CD4-positive, alpha-beta T cell treated with Interleukin-15 for 1 hour (primary cell): Measurements from ENCODE around the gene ALG14.
"Not testable (repeated sequence)": the region's sequence is repeated elsewhere in the genome, so short reads cannot be mapped to it uniquely, and the experiment has no call there.

Source experiments
- DNase-seq: peaks from one replicate; pipeline ENCODE4 v3.0.0-alpha.2; 2020

ALG14 gene

DNA sequence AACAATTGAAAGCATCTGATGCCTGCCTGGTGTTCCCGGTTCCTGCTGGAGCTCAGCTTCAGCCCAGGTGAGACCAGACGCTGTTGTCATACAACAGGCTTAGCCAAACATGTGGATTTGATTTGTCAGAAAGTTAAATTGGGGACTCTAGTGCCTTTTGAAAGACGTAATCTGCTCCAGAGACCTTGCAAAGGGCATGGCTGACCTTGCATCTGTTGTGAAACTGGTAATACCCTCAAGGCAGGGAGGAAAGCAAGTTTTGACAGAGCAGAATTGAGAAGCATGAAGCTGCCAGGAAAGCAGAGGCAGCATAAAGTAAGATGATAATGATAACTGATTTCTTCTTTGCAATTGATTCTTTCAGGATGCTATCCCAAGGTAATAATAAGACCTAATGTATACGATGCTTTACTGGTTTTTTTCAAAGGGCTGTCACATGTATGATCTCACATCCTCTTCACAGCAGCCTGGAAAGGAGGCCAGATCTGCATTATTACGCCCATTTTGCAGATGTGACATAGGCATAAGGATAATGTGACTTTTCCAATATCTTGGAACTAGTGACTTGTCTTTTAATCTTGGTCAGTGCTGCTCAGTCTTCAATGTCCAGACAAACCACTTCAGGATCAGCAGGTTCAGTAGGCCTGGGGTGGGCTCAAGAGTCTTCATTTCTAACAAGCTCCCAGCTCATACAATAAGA is 121.1 kb downstream of the ALG14 start:
- DNase-seq: no peak

DNA sequence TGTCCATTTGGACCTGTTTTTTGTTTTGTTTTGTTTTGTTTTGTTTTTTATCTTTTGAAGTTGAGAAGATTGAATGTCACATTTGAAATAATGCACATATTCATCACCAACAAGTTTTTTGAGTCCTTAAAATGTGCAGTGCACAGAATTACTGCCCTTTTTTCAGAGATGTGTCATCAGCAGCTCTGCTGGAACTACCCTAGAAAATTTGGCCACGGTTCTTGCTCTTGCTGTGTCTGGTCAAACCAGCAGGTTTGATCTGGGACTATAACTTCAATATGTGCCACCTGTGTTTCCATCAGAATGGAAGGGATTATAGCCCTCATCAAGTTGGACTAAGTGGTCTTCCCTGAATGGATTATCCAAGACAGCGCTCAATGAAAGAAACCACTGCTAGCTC is 121.7 kb downstream of the ALG14 start:
- no peak for DNase-seq

DNA sequence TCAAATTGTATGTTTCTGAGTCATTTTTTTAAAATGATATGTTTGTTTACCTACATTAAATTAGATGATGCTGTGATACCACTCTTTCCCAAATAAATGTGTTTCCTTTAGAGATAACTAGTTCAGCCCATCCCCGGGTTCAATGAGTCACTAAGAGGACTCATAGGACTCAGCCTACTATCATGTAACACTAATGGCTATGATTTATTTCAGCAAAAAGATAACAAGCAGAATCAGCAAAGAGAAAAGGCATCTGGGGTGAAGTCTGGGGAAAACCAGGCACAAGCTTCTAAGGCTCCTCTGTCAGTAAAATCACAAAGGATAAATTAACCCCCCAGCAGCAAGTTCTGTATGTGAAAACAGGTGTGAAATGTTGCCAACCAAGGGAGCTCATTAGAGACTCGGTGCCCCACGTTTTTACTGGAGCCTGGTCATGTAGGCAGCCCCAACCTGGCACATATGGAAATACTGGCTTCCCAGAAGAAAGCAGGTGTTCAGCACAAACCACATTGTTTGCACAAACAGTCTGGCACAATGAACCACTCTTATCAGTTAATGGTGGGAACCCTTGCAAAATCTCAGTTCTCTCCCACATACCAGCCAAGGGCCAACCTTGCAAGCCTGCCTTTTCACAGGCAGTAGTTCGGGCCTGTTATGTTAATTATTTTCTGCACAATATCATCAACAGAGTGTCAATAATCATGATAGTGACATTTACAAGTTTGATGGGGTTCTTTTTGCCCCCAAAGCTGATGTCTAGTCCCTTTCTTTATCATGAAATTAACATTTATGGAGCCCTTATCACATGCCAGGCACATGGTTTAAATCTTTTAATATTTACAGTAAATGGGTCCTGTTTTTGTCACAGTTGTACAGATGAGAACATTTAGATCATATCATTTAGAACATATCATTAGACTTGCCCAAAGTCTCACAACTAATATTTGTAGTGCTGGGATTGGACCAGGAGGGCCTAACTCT is 122.8 kb downstream of the ALG14 start:
- DNase-seq: no peak

DNA sequence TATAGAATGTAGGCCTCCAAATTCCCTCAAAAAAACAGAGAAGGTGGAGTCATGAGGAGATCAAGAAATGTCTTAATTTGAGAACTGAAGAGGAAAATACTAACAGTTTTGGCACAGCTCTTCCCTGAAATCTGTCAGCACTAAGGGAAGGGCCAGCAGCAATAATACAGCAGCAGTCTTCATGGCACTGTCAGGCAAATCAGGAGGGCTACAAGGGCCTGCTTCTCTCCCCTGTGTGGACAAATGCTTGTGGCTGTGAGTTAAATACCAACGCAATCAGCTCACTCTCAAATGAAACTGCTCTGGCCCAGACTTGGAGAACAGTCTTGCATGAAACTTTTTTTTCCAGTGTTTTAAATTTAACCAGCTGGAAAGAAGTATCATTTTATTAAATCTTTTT is 125.3 kb downstream of the ALG14 start:
- no peak for DNase-seq

GRCh38 chr1:94946886-94947285 is 125.9 kb downstream of the ALG14 start:
- DNase-seq: no peak

- no peak for DNase-seq
Measured at GRCh38 chr1:94942171-94943128, 130.3 kb downstream of the ALG14 start.

DNA sequence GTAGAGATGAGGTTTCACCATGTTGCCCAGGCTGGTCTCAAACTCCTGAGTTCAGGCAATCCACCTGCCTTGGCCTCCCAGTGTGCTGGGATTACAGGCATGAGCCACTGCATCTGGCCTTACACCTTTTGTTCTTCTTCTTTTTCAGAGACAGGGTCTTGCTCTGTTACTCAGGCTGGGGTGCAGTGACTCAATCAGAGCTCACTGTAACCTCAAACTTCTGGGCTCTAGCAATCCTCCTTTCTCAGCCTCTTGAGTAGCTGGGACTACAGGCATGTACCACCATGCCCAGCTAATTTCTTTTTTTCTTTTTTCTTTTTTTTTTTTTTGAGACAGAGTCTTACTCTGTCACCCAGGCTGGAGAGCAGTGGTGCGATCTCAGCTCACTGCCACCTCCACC is 131.3 kb downstream of the ALG14 start:
- not testable (repeated sequence) for DNase-seq

DNA sequence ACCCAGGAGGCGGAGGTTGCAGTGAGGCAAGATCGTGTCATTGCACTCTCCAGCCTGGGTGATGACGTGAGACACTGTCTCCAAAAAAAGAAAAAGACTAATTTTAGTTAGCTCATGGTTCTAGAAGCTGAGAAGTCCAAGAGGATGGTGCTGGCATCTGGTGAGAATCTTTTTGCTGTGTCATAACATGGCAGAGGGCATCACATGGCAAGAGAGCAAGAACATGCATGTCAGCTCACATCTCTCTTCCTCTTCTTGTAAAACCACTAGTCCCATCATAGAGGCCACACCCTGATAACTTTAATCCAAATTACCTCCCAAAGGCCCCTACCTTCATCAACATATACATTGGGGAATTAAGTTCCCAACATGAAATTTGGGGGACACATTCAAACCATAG is 132.0 kb downstream of the ALG14 start:
- DNase-seq: no peak

DNA sequence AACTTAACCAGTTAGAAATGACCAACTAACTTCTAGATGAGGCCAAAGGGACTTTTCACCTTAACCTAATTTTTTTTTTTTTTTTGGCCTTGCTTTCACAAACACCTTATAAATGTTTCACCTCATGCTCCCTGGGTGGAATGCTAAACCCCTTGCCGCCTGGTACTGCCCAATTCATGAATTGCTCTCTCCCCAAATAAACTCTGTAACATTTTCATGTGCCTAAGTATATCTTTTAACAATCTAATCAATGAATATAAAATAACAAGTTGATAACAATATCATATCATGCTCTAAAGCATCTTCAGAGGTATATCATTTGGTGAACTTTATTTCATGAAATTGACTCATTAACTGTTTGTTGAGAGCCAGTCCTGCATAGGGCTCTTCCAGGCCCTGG is 134.9 kb downstream of the ALG14 start:
- no peak for DNase-seq

DNA sequence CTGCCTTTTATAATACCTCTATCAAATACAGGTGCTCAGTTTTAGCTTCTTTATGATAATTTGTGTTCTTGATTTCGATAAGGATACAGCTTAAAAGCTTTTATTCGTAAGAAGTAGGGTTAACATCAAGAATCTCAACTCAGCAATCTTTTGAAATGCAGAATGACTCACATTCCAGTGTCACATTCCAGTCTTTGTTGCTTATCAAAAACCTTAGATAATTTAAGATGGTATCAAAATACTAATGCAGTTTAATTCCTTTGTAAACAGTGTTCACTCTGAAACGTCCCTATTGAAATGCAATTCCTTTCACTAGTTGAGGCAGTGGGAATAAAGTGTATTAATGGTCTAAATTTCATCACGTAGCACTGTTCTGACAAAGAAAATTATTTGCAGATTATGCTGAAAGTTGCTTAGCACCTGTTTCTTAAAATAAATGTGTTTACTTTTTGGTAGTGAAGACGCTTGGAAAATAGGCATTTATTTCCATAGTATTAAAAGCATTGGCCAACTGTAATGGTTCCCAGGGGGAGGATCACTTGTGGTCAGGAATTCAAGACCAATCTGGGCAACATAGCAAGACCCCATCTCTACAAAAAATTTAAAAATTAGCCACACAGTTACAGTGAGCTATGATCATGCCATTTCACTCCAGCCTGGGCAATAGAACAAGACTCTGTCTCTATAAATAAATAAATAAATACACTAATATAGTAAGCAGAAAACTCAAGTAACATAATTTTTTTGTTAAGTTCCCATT is 135.7 kb downstream of the ALG14 start:
- no peak for DNase-seq

- no peak for DNase-seq
Measured at GRCh38 chr1:94935476-94935875, 137.3 kb downstream of the ALG14 start.

DNA sequence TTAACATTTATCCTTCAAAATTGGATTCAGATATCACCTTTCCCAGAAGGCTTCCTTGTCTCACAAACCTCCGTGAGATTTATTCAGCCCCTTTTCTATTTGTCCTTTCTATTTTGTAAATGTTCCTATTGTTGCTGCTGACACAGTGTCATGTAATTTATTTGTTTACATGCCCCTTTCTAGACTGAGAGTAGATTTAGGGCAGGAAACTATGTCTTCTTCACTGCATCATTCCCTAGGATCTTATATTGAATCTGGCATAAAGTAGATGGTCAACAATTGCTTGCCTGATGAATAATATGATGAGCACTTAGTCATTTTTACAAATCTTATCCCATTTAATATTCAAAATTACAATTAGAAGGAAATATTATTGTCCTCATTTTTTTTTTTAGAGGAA is 137.7 kb downstream of the ALG14 start:
- no peak for DNase-seq

DNA sequence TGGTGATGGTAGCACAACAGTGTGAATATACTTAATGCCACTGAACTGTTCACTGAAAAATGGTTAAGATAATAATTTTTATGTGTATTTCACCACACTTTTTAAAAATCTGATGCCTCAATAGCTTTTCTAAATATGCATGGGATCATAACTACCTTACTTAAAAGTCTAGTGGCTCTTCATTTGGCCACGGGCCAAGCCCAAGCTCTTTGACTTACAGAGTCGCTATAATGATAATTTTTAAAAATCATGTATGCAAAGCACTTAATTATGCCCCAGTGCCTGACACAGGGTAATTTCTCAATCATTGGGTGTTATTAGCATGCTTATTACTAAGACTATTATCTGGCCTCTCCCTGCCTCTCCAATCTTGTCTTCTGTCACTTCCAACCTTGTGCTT is 138.2 kb downstream of the ALG14 start:
- DNase-seq: no peak

DNA sequence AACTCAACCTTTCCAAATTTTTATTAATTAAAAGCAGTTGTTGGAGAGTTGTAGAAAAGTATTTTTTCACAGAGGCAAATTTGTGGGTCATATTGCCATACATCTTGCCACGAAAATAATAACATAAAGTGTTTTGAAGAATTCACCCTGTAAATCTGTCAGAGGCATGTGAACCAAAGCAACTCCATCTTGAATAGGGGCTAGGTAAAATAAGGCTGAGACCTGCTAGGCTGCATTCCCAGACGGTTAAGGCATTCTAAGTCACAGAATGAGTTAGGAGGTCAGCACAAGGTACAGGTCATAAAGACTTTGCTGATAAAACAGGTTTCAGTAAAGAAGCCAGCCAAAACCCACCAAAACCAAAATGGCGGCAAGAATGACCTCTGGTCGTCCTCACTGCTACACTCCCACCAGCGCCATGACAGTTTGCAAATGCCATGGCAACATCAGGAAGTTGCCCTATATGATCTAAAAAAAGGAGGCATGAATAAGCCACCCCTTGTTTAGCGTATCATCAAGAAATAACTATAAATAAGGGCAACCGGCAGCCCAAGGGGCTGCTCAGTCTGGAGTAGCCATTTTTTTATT is 141.4 kb downstream of the ALG14 start:
- DNase-seq: no peak

GRCh38 chr1:94929351-94930217 is 143.2 kb downstream of the ALG14 start:
- DNase-seq: no peak

DNA sequence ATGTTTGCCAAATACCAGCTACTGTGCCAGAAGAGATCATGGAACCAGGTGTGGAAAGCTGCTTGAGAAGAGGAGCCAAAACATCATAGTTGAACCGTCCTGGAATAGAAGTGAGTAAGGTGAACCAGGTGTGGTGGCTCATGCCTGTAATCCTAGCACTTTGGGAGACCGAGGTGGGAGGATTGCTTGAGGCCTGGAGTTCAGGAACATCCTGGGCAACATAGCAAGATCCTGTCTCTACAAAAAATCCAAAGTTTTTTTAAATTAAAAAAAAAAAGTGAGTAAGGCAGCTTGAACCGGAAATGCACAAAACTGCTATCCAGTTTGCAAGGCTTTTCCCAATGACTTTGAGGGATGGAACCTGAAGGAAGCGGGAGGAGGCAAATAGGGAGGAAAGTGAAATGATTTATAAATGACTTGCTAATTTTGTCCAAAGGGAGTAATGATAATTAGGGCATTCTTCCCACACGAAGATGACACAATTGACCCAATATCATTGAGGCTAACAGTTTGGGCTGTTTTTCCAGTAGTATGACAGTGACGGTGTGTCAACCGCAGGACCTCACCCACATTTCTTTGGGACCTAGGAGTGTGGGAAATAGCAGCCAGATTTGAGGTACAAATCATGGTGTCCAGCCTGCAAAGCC is 144.3 kb downstream of the ALG14 start:
- no peak for DNase-seq

- no peak for DNase-seq
Measured at GRCh38 chr1:94927405-94928175, 145.2 kb downstream of the ALG14 start.

DNA sequence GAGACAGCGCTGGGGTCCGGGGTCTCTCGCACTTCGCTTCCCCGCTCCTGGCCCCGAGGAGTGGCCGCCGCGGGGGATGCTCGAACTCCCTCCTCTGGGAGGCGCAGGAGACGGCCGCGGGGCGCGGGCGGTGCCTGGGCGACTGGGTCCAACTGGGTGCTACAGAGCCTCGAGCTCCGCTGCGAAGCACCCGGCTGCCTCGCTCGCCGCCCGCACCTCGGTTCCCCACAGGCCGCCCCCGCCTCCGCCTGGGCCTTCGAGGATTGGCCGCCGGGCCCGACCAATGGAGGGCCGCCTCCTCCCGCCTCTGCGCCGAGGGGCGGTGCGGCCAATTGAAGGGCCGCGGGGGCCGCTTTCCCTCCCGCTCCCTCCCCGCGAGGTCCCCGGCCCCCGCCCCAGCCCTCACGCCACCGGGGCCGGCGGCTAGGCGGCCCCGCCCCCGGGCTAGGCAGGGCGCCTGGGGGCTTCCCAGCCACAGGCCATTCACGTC is 145.8 kb downstream of the ALG14 start, which contains the start of gene CNN3:
Gene CNN3 (minus strand): TSS at position 196 of the 490 bp plus-strand sequence. CDS start 216 bp downstream, outside the sequence.
- peak; percentile 80 for DNase-seq
